RWPE1 (cell line): Measurements from ENCODE around the gene HBE1.
"Not testable (repeated sequence)": the region's sequence is repeated elsewhere in the genome, so short reads cannot be mapped to it uniquely, and the experiment has no call there.

ENCODE experiments used
- CTCF ChIA-PET: fragments of 350-600 bp; sonication (Branson Sonifier 250); formaldehyde crosslinking; extraction: SDS; loops from one replicate; lab custom pipeline; 2021; lab: Yijun Ruan, JAX
- POLR2A ChIA-PET: fragments of 400-600 bp; formaldehyde crosslinking; extraction: SDS; loops from one replicate; lab custom pipeline; 2020; ENCODE audit warnings: antibody characterized with exemption; ENCODE audit not compliant: low non-redundant PET; lab: Yijun Ruan, JAX
- DNase-seq: peaks from one replicate; pipeline ENCODE4 v3.0.0; 2012; ENCODE audit warnings: low spot score
- H3K27ac ChIP-seq: fragments of 450-650 bp; 2 replicates; pipeline ENCODE4 v1.5.1; 2017
- TF ChIP-seq, protein P1 (sequence below): fragments of 450-650 bp; conservative IDR thresholded peaks from 2 replicates; pipeline ENCODE4 v1.5.1; 2017; ENCODE audit warnings: low read depth, mild to moderate bottlenecking

Gene HBE1

DNA sequence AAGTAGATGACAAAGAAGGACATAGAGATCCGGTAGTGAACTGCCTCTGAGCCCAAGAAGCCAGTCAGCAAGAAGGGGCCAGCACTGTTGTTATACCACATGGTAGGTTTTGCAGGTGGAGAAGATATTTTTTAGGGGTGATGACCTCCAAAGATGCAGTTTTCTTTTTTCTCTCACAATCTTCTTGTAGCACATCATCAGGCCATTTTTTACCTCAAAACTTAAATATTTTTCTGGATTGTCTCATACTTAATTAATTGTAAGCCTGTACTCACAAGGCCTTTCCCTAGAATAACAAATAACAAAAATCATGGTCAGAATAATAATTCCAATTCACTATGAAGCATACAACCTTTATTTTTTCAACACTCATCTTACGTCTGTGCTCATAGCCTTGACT is 32.1 kb upstream of the HBE1 start, which contains the start of gene OR51B4:
TSS of gene OR51B4 (minus strand) at position 101 of the 400 bp plus-strand sequence. CDS start at position 101, 0 bp downstream.
- H3K27ac ChIP-seq = no peak within 1 kb of the TSS
- POLR2A ChIA-PET = no interaction called here
- DNase-seq = no peak
- CTCF ChIA-PET = no interaction called here
- TF ChIP-seq, protein P1, sequence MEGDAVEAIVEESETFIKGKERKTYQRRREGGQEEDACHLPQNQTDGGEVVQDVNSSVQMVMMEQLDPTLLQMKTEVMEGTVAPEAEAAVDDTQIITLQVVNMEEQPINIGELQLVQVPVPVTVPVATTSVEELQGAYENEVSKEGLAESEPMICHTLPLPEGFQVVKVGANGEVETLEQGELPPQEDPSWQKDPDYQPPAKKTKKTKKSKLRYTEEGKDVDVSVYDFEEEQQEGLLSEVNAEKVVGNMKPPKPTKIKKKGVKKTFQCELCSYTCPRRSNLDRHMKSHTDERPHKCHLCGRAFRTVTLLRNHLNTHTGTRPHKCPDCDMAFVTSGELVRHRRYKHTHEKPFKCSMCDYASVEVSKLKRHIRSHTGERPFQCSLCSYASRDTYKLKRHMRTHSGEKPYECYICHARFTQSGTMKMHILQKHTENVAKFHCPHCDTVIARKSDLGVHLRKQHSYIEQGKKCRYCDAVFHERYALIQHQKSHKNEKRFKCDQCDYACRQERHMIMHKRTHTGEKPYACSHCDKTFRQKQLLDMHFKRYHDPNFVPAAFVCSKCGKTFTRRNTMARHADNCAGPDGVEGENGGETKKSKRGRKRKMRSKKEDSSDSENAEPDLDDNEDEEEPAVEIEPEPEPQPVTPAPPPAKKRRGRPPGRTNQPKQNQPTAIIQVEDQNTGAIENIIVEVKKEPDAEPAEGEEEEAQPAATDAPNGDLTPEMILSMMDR = no peak

DNA sequence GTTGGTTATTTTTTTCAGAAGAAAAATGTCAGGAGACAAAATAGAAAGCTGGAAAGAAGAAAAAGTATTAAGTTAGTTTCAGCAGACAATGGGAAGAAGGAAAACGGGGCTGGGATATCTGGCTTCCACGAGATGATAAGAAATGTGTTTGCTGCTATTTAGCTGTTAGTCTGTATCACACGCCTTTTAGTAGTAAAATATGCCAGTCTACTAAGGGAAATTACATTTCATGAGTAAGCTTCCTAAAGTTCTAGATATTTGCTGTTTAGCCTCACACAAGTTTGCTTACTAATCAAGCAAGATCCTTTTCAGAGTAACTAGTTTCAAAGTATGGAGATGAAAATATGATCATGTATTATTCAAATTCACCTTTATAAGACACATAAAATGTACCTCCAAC is 30.5 kb upstream of the HBE1 start:
- ChIA-PET CTCF (interaction anchor here (0.8 kb wide), 1 partner anchor 9 kb away, joined by 3 read pairs; no protein-coding TSS in a partner anchor), POLR2A (no interaction called here)
- H3K27ac ChIP-seq = no peak overlapping the region
- TF ChIP-seq, protein P1 = no peak
- no peak for DNase-seq

DNA sequence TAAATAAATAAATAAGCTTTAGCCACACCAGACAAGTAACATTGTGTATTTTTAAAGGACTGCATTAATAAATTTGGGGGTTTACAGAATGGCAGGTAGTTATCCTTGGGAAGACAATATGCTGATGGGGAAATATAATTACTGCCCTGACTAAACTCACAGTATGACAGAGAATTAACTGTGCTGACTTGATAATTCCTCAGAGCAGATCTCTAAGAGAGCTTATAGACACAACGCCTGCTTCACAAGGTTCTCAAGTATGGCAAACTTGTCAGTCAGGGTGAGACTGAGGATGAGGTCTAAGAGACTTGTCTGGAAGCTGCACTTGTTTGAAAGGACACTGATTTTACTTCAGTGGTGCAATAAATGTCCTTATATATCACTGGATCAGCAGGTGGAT is 28.7 kb upstream of the HBE1 start:
- POLR2A ChIA-PET = no interaction called here
- H3K27ac ChIP-seq = no peak overlapping the region
- no peak for DNase-seq
- TF ChIP-seq, protein P1 = no peak
- CTCF ChIA-PET = interaction anchor here (0.6 kb wide), 1 partner anchor 589 kb away, joined by 4 read pairs; no protein-coding TSS in a partner anchor

DNA sequence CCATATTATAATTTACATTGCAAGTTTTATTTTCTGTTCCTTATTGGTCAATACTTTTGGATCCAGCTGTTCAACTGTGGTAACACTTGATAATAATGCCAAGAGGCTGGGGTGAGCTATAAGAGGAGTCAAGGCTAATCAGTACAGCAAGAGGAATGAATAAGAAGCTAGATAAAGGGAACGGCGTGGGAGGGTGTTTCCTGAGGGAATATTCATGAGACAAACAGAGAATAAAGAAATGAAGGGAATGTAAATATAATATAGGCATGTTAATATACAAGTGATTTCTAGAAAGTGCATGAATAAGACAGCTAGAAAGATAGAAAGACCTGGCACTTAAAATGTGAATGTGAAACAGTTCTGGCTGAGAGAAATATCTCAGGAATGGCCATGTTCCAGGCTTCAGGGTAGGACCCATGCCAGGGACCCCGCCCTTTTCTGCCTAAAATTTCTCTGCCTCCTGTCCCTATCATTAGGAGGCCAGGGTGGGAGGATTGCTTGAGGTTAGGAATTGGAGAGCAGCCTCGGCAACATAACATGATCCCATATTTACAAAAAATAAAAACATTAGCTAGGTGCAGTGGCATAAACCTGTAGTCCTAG is 28.1 kb upstream of the HBE1 start:
- ChIA-PET CTCF (interaction anchor here (0.6 to 0.7 kb wide), 3 partner anchors 216 to 1053 kb away, joined by 3 to 4 read pairs (median 3); no protein-coding TSS in a partner anchor), POLR2A (no interaction called here)
- H3K27ac ChIP-seq = no peak overlapping the region
- no peak for DNase-seq
- TF ChIP-seq, protein P1 = no peak

DNA sequence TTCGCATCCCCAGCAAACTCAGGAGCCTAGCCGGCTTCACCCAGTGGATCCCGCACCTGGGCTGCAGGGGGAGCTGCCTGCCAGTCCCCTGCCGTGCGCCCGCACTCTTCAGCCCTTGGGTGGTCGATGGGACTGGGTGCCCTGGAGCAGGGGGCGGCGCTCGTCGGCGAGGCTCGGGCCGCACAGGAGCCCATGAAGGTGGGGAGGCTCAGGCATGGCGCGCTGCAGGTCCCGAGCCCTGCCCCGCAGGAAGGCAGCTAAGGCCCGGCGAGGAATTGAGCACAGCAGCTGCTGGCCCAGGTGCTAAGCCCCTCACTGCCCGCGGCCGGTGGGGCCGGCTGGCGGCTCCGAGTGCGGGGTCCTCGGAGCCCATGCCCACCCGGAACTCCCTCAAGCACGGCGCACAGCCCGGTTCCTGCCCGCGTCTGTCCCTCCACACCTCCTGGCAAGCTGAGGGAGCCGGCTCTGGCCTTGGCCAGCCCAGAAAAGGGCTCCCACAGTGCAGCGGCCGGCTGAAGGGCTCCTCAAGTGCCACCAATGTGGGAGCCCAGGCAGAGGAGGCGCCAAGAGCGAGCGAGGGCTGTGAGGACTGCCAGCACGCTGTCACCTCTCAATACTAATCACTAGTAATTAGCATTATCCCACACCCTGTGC is 24.7 kb upstream of the HBE1 start:
- CTCF ChIA-PET, POLR2A ChIA-PET, H3K27ac ChIP-seq, DNase-seq: not testable (repeated sequence)

DNA sequence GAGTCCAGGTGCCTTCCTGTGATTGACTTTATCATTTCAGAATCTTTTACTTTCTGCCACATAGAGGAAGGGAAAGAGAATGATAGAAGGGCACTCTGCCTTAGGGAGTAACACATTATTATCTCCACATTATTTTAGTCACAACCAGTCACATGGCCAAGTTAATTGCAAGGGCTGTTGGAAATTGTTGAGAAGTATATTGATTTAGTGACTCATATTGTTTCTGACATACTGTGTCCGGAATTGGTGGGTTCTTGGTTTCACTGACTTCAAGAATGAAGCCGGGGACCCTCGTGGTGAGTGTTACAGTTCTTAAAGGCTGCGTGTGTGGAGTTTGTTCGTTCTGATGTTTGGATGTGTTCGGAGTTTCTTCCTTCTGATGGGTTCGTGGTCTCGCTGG is 23.3 kb upstream of the HBE1 start:
- ChIA-PET CTCF (interaction anchor here (0.6 kb wide), 1 partner anchor 45 kb away, joined by 3 read pairs; no protein-coding TSS in a partner anchor), POLR2A (no interaction called here)
- no peak overlapping the region for H3K27ac ChIP-seq
- TF ChIP-seq, protein P1 = no peak
- DNase-seq = no peak
